GM12878 (cell line): ENCODE measurements around the gene NCR3LG1.

Source experiments
- CHD1 ChIP-seq: IDR thresholded peaks from 2 replicates; pipeline ENCODE4 v1.6.1; 2012; ENCODE audit warnings: low read depth, low read length, improper control_type of control experiment
- CHD4 ChIP-seq: fragments of 200-600 bp; sonication (generic); IDR thresholded peaks from 2 replicates; pipeline ENCODE4 v1.6.1; 2016; ENCODE audit warnings: mild to moderate bottlenecking
- CREB1 ChIP-seq: IDR thresholded peaks from 2 replicates; pipeline ENCODE4 v1.6.1; 2012; ENCODE audit warnings: low read depth, mild to moderate bottlenecking, inconsistent platforms
- EP300 ChIP-seq, 2 experiments: fragments of 150-350 bp in 1 of 2; IDR thresholded peaks; 2 replicates each; pipeline ENCODE4 v1.6.1; 2011 to 2012; ENCODE audit warnings: low read depth in 2 of 2, low read length in 2 of 2, borderline replicate concordance in 1 of 2, improper control_type of control experiment in 1 of 2, inconsistent platforms in 1 of 2; ENCODE audit not compliant: control insufficient read depth in 1 of 2
- EZH2 ChIP-seq: IDR thresholded peaks from 2 replicates; pipeline ENCODE4 v1.6.1; 2012; ENCODE audit warnings: low read depth, mild to moderate bottlenecking, control low read depth, inconsistent platforms, low read length, borderline replicate concordance; ENCODE audit not compliant: control insufficient read depth
- MAX ChIP-seq: IDR thresholded peaks from 2 replicates; pipeline ENCODE4 v1.6.1; 2012; ENCODE audit warnings: low read depth, low read length, improper control_type of control experiment
- RAD21 ChIP-seq: IDR thresholded peaks from 2 replicates; pipeline ENCODE4 v1.6.1; 2011; ENCODE audit warnings: mild to moderate bottlenecking, low read depth, low read length, moderate library complexity; ENCODE audit not compliant: insufficient read depth
- REST ChIP-seq: IDR thresholded peaks from 2 replicates; pipeline ENCODE4 v1.6.1; 2012; ENCODE audit warnings: mild to moderate bottlenecking, low read depth, low read length
- SP1 ChIP-seq: IDR thresholded peaks from one replicate; pipeline ENCODE4 v1.6.1; 2011; ENCODE audit warnings: low read depth, low read length
- SREBF2 ChIP-seq: IDR thresholded peaks from 2 replicates; pipeline ENCODE4 v1.6.1; 2012; ENCODE audit warnings: mild to moderate bottlenecking, low read length
- TBL1XR1 ChIP-seq: IDR thresholded peaks from 2 replicates; pipeline ENCODE4 v1.6.1; 2012; ENCODE audit warnings: low read depth, low read length, improper control_type of control experiment
- TF ChIP-seq, protein P1 (sequence below), 3 experiments: IDR thresholded peaks in 2 of 3; conservative IDR thresholded peaks in 1 of 3; 2 replicates each; pipeline ENCODE4 v1.5.1; 2011; ENCODE audit warnings: low read depth in 3 of 3, low read length in 3 of 3, mild to moderate bottlenecking in 3 of 3, control low read depth in 2 of 3, moderate library complexity in 2 of 3, inconsistent platforms in 1 of 3, mixed read lengths in 1 of 3; ENCODE audit not compliant: control insufficient read depth in 2 of 3, insufficient read depth in 1 of 3; ENCODE audit errors: extremely low read depth in 1 of 3
- TF ChIP-seq, protein P2 (sequence below): IDR thresholded peaks from 2 replicates; pipeline ENCODE4 v1.6.1; 2011; ENCODE audit warnings: borderline replicate concordance, low read depth, mild to moderate bottlenecking, moderate library complexity, low read length; ENCODE audit not compliant: insufficient read depth, poor library complexity, severe bottlenecking

GRCh38 chr11:17406818-17407149 is 55.2 kb downstream of the NCR3LG1 start:
- no peak for TF ChIP-seq EZH2
- no peak for TF ChIP-seq REST
- TF ChIP-seq, protein P1, sequence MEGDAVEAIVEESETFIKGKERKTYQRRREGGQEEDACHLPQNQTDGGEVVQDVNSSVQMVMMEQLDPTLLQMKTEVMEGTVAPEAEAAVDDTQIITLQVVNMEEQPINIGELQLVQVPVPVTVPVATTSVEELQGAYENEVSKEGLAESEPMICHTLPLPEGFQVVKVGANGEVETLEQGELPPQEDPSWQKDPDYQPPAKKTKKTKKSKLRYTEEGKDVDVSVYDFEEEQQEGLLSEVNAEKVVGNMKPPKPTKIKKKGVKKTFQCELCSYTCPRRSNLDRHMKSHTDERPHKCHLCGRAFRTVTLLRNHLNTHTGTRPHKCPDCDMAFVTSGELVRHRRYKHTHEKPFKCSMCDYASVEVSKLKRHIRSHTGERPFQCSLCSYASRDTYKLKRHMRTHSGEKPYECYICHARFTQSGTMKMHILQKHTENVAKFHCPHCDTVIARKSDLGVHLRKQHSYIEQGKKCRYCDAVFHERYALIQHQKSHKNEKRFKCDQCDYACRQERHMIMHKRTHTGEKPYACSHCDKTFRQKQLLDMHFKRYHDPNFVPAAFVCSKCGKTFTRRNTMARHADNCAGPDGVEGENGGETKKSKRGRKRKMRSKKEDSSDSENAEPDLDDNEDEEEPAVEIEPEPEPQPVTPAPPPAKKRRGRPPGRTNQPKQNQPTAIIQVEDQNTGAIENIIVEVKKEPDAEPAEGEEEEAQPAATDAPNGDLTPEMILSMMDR (IDR thresholded peaks at IDR 0.05 in 2 of 3, conservative IDR thresholded peaks at IDR 0.05 in 1 of 3; ENCODE audit: control insufficient read depth in 2 of 3, extremely low read depth in 1 of 3, insufficient read depth in 1 of 3, low read depth in 3 of 3, low read length in 3 of 3) = no peak
- TF ChIP-seq TBL1XR1 = no peak
- no peak for TF ChIP-seq EP300 (IDR thresholded peaks at IDR 0.05; ENCODE audit: borderline replicate concordance in 1 of 2, control insufficient read depth in 1 of 2, low read depth in 2 of 2, low read length in 2 of 2)
- TF ChIP-seq MAX = no peak
- TF ChIP-seq, protein P2, sequence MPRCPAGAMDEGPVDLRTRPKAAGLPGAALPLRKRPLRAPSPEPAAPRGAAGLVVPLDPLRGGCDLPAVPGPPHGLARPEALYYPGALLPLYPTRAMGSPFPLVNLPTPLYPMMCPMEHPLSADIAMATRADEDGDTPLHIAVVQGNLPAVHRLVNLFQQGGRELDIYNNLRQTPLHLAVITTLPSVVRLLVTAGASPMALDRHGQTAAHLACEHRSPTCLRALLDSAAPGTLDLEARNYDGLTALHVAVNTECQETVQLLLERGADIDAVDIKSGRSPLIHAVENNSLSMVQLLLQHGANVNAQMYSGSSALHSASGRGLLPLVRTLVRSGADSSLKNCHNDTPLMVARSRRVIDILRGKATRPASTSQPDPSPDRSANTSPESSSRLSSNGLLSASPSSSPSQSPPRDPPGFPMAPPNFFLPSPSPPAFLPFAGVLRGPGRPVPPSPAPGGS = no peak
- TF ChIP-seq SREBF2 = no peak
- TF ChIP-seq CHD1 = no peak
- TF ChIP-seq CREB1 = no peak
- TF ChIP-seq SP1 = no peak
- no peak for TF ChIP-seq CHD4
- TF ChIP-seq RAD21 = no peak
